Right renal cortex interstitium (tissue), 3 donors: ENCODE data around the gene PDE5A. TPM values are rescaled to one million over a fixed set of nuclear protein-coding genes. Genes with fewer than 3 reads are reported as not detected.
"Not testable (repeated sequence)": the region's sequence is repeated elsewhere in the genome, so short reads cannot be mapped to it uniquely, and the experiment has no call there.

Experiments
- DNase-seq, 3 donors: peaks; one replicate each; pipeline ENCODE4 v3.0.0-alpha.2; 2013; ENCODE audit warnings: low read depth in 3 of 3, low spot score in 2 of 3
- polyA plus RNA-seq, 3 donors: library from polyadenylated mRNA; unstranded; fragments of 120-200 nt; gene quantifications; one replicate each; pipeline ENCODE4 v1.2.1, GENCODE V29; 2013; ENCODE audit not compliant: insufficient read length in 3 of 3

Gene PDE5A
- polyA plus RNA-seq, 3 donors, result 41.1 to 46.4 (median 43.1) TPM

GRCh38 chr4:119478446-119479179, 150.0 kb downstream of the PDE5A start:
- no peak for DNase-seq

- DNase-seq, result no peak
These were observed 151.1 kb downstream of the PDE5A start for GRCh38 chr4:119477412-119478053.

GRCh38 chr4:119471259-119471658, 157.3 kb downstream of the PDE5A start:
- no peak for DNase-seq

- DNase-seq, result not testable (repeated sequence)
These were observed 157.9 kb downstream of the PDE5A start for GRCh38 chr4:119470737-119471063.

- DNase-seq, result not testable (repeated sequence)
These were observed 158.4 kb downstream of the PDE5A start for GRCh38 chr4:119470021-119470736.

- not testable (repeated sequence) for DNase-seq
These were observed 159.6 kb downstream of the PDE5A start for GRCh38 chr4:119469039-119469438.

GRCh38 chr4:119462733-119463132, 165.9 kb downstream of the PDE5A start:
- not testable (repeated sequence) for DNase-seq

- not testable (repeated sequence) for DNase-seq
These were observed 172.9 kb downstream of the PDE5A start for GRCh38 chr4:119455734-119456133.

GRCh38 chr4:119454491-119455270, 173.9 kb downstream of the PDE5A start:
- DNase-seq, result peak; percentile 82 to 87 (median 85)

GRCh38 chr4:119454151-119454490, 174.5 kb downstream of the PDE5A start:
- DNase-seq, result peak in 1 of 3 donors; percentile 23

GRCh38 chr4:119453286-119453685, 175.3 kb downstream of the PDE5A start:
- not testable (repeated sequence) for DNase-seq

- DNase-seq, result not testable (repeated sequence)
These were observed 178.8 kb downstream of the PDE5A start for GRCh38 chr4:119449851-119450250.
